GM12892 (cell line): ENCODE measurements around the gene VPS13D.

Source experiments
- POLR2A ChIP-seq: IDR thresholded peaks from 2 replicates; pipeline ENCODE4 v1.6.1; 2011; ENCODE audit warnings: low read depth, low read length, control low read depth
- POLR2AphosphoS5 ChIP-seq: IDR thresholded peaks from 2 replicates; pipeline ENCODE4 v1.6.1; 2011; ENCODE audit warnings: low read depth, low read length, control low read depth
- TAF1 ChIP-seq: IDR thresholded peaks from 2 replicates; pipeline ENCODE4 v1.6.1; 2011; ENCODE audit warnings: low read depth, mild to moderate bottlenecking, control low read depth, low read length, borderline replicate concordance

DNA sequence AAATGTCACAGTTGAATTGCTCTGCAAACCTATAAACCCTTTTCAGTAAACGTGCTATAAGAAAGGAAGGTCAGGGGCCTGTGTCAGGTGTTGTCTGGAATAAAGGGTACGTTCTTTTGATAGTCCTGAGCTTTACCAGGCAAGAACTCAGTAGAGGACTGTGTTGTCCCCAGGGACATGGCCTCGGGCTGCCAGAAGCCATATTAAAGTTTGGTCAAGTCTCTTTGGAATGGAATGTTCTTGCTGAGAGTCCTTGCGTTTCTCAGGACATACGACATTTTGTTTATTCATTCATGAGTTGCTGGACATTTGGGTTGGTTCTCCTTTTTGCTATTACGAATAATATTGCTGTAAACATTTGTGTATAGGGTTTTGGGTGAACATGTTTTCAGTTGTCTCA is 16.8 kb downstream of the VPS13D start:
- TF ChIP-seq TAF1, result no peak
- TF ChIP-seq POLR2AphosphoS5, result no peak
- no peak for TF ChIP-seq POLR2A
